ENCODE results near the gene INPP5D.
A peak's percentile ranks its signal among the peaks of the same experiment; 100 is the strongest.
"Not testable (repeated sequence)": the region's sequence is repeated elsewhere in the genome, so short reads cannot be mapped to it uniquely, and the experiment has no call there.

The INPP5D gene

GRCh38 chr2:233092432-233093165, 32.5 kb downstream of the INPP5D start:
- peak; percentile 68 for DNase-seq (ENCODE audit: low spot score)

GRCh38 chr2:233093166-233093448, 33.0 kb downstream of the INPP5D start:
- DNase-seq (ENCODE audit: low spot score): no peak

- no peak for DNase-seq (ENCODE audit: low spot score)
Measured at GRCh38 chr2:233093721-233094120, 33.6 kb downstream of the INPP5D start.

GRCh38 chr2:233094614-233095013, 34.5 kb downstream of the INPP5D start:
- DNase-seq (ENCODE audit: low spot score): no peak

- no peak for DNase-seq (ENCODE audit: low spot score)
Measured at GRCh38 chr2:233096006-233096405, 35.9 kb downstream of the INPP5D start.

- no peak for DNase-seq (ENCODE audit: low spot score)
Measured at GRCh38 chr2:233098618-233099017, 38.5 kb downstream of the INPP5D start.

GRCh38 chr2:233099820-233100191, 39.7 kb downstream of the INPP5D start:
- not testable (repeated sequence) for DNase-seq (ENCODE audit: low spot score)

- DNase-seq (ENCODE audit: low spot score): peak; percentile 45
Measured at GRCh38 chr2:233100192-233100998, 40.3 kb downstream of the INPP5D start.

- no peak for DNase-seq (ENCODE audit: low spot score)
Measured at GRCh38 chr2:233101141-233101540, 41.0 kb downstream of the INPP5D start.

- DNase-seq (ENCODE audit: low spot score): no peak
Measured at GRCh38 chr2:233101816-233102215, 41.7 kb downstream of the INPP5D start.

GRCh38 chr2:233105156-233105895, 45.2 kb downstream of the INPP5D start:
- DNase-seq (ENCODE audit: low spot score): no peak

GRCh38 chr2:233105930-233106329, 45.8 kb downstream of the INPP5D start:
- no peak for DNase-seq (ENCODE audit: low spot score)

- no peak for DNase-seq (ENCODE audit: low spot score)
Measured at GRCh38 chr2:233107011-233107410, 46.9 kb downstream of the INPP5D start.

- DNase-seq (ENCODE audit: low spot score): no peak
Measured at GRCh38 chr2:233107831-233108300, 47.7 kb downstream of the INPP5D start.

GRCh38 chr2:233108611-233109490, 48.7 kb downstream of the INPP5D start:
- DNase-seq (ENCODE audit: low spot score): no peak

GRCh38 chr2:233111427-233111826, 51.3 kb downstream of the INPP5D start:
- DNase-seq (ENCODE audit: low spot score): no peak

GRCh38 chr2:233112329-233112728, 52.2 kb downstream of the INPP5D start:
- DNase-seq (ENCODE audit: low spot score): no peak

- no peak for DNase-seq (ENCODE audit: low spot score)
Measured at GRCh38 chr2:233112776-233113452, 52.8 kb downstream of the INPP5D start.

- no peak for DNase-seq (ENCODE audit: low spot score)
Measured at GRCh38 chr2:233114421-233114861, 54.3 kb downstream of the INPP5D start.

GRCh38 chr2:233115121-233115520, 55.0 kb downstream of the INPP5D start:
- DNase-seq (ENCODE audit: low spot score): no peak

- no peak for DNase-seq (ENCODE audit: low spot score)
Measured at GRCh38 chr2:233115741-233116140, 55.6 kb downstream of the INPP5D start.
